Measurements from ENCODE around the gene TTF2. TPM values are rescaled to one million over a fixed set of nuclear protein-coding genes. Genes with fewer than 3 reads are reported as not detected.

Gene TTF2
- total RNA-seq, 1 donor from 2014 or later = 58.4 TPM

DNA sequence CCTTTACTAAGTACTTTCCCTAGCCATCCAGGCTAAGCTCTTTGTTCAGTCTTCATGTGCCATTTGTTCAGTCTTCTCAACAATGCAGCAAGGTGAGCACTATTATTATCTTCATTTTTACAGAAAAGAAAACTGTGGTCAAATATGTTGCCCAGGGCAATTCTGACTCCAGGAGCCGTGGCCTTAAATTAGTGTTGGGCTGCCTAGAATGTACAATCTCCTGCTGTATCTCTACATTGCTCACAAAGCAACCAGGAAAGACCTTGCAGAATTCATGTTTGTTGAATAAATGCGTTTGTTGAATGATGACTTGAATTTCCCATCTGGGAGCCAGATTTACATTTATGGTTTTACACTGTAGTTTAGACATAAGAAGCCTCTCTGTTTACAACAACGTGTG lies 44.4 kb upstream of the TTF2 start:
- TF ChIP-seq, protein P1, sequence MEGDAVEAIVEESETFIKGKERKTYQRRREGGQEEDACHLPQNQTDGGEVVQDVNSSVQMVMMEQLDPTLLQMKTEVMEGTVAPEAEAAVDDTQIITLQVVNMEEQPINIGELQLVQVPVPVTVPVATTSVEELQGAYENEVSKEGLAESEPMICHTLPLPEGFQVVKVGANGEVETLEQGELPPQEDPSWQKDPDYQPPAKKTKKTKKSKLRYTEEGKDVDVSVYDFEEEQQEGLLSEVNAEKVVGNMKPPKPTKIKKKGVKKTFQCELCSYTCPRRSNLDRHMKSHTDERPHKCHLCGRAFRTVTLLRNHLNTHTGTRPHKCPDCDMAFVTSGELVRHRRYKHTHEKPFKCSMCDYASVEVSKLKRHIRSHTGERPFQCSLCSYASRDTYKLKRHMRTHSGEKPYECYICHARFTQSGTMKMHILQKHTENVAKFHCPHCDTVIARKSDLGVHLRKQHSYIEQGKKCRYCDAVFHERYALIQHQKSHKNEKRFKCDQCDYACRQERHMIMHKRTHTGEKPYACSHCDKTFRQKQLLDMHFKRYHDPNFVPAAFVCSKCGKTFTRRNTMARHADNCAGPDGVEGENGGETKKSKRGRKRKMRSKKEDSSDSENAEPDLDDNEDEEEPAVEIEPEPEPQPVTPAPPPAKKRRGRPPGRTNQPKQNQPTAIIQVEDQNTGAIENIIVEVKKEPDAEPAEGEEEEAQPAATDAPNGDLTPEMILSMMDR (IDR thresholded peaks at IDR 0.05; ENCODE audit: unreplicated experiment) = no peak
- Mint-ChIP-seq H3K4me1 (ENCODE audit: low read depth) (peaks cover 16% of the 10 kb centered on the region), H3K4me3 (ENCODE audit: low read depth) (no peak overlapping the region), H3K36me3 (ENCODE audit: insufficient read depth) (no peaks in the 10 kb centered on the region), H3K27me3 (no peaks in the 10 kb centered on the region), H3K9me3 (ENCODE audit: low read depth) (no peaks in the 10 kb centered on the region), H3K27ac (no peak overlapping the region)
- DNase-seq (ENCODE audit: low spot score, unreplicated experiment) = no peak

DNA sequence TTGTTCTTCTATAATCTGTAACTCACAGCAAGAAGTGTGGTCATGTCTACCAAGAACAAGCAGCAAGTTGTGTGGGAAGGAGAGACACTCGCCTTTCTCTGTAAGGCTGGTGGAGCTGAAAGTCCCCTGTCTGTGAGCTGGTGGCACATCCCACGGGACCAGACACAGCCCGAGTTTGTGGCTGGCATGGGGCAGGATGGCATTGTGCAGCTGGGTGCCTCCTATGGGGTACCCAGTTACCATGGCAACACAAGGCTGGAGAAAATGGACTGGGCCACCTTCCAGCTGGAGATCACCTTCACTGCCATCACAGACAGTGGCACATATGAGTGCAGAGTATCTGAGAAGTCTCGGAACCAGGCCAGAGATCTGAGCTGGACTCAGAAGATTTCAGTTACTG lies 43.1 kb upstream of the TTF2 start:
- no peak overlapping the region for H3K27ac Mint-ChIP-seq
- peaks cover 16% of the 10 kb centered on the region for H3K4me1 Mint-ChIP-seq (ENCODE audit: low read depth)
- H3K4me3 Mint-ChIP-seq (ENCODE audit: low read depth) = no peak overlapping the region
- no peaks in the 10 kb centered on the region for H3K36me3 Mint-ChIP-seq (ENCODE audit: insufficient read depth)
- no peaks in the 10 kb centered on the region for H3K27me3 Mint-ChIP-seq
- no peak for DNase-seq (ENCODE audit: low spot score, unreplicated experiment)
- TF ChIP-seq, protein P1 (IDR thresholded peaks at IDR 0.05; ENCODE audit: unreplicated experiment) = no peak
- H3K9me3 Mint-ChIP-seq (ENCODE audit: low read depth) = no peaks in the 10 kb centered on the region

DNA sequence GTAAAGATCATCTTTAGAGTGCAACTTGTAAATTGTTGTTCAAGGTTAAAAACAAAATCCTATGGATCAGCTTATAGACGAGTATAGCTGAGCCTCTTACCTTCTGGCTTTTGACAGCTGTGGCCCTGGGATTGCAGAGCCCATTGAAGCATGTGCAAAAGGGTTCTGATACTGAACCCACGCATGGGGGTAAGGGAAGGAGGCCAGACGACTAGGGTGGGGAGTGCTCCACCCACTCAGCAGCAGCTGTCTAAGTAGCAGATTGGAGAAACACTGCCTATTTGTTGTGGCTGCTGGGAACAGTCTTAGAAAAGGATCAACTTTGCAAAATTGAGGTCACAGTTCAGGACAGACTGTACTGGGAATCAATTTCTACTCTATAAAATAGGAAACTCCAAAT lies 42.5 kb upstream of the TTF2 start:
- H3K4me3 Mint-ChIP-seq (ENCODE audit: low read depth) = no peak overlapping the region
- TF ChIP-seq, protein P1 (IDR thresholded peaks at IDR 0.05; ENCODE audit: unreplicated experiment) = no peak
- no peaks in the 10 kb centered on the region for H3K9me3 Mint-ChIP-seq (ENCODE audit: low read depth)
- DNase-seq (ENCODE audit: low spot score, unreplicated experiment) = no peak
- no peaks in the 10 kb centered on the region for H3K27me3 Mint-ChIP-seq
- H3K27ac Mint-ChIP-seq = no peak overlapping the region
- peaks cover 16% of the 10 kb centered on the region for H3K4me1 Mint-ChIP-seq (ENCODE audit: low read depth)
- no peaks in the 10 kb centered on the region for H3K36me3 Mint-ChIP-seq (ENCODE audit: insufficient read depth)

DNA sequence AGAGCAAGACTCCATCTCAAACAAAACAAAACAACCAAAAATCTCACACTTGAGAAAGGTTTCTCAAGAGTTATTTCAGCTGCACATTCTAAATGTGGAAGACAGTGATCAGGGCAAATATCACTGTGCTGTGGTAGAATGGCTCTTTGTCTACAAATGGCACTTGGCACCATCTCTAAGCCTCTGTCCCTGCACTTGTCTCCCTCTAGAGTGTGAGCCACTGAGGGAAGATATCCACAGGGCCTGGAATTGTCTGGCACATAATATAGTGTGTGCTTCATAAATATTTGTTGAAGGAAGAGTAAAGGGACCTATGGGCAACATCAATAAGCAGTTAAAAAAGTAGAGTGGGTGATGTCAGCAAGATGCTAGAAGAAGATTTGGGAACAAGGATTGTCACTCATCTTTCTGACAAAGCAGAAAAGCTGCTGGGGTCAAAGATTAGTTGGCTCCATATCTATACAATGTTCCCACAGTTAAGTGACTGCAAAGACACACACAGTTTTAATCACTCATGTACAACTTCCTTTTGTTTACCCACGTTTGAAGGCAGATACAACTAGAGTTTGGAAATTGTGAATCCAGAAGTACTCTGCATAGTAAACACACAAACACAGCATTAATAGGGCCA lies 39.5 kb upstream of the TTF2 start:
- no peaks in the 10 kb centered on the region for H3K27me3 Mint-ChIP-seq
- H3K36me3 Mint-ChIP-seq (ENCODE audit: insufficient read depth) = peaks cover 1% of the 10 kb centered on the region
- H3K9me3 Mint-ChIP-seq (ENCODE audit: low read depth) = no peaks in the 10 kb centered on the region
- TF ChIP-seq, protein P1 (IDR thresholded peaks at IDR 0.05; ENCODE audit: unreplicated experiment) = no peak
- H3K27ac Mint-ChIP-seq = no peak overlapping the region
- no peaks in the 10 kb centered on the region for H3K4me1 Mint-ChIP-seq (ENCODE audit: low read depth)
- H3K4me3 Mint-ChIP-seq (ENCODE audit: low read depth) = no peak overlapping the region
- DNase-seq (ENCODE audit: low spot score, unreplicated experiment) = no peak

DNA sequence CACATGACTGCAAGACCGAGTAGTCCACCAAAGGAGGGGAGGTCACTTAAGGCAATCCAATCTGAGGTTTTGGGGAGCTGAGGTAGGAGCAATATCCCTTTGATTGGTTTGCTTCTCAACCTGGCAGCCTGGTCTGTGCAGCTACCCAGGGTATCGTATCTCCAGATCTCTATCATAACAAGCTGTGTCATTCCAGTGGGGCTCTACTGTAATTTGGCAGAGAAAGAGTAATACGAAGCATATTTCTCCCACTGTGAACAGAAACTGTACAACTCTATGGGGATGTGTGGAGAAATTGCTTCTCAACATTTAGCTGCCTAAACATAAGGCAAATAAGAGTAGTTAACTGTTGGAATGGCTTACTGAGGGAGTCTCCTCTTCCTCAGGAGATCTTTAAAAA lies 38.0 kb upstream of the TTF2 start:
- peaks cover 1% of the 10 kb centered on the region for H3K36me3 Mint-ChIP-seq (ENCODE audit: insufficient read depth)
- no peak overlapping the region for H3K4me3 Mint-ChIP-seq (ENCODE audit: low read depth)
- no peaks in the 10 kb centered on the region for H3K4me1 Mint-ChIP-seq (ENCODE audit: low read depth)
- no peak overlapping the region for H3K27ac Mint-ChIP-seq
- no peaks in the 10 kb centered on the region for H3K9me3 Mint-ChIP-seq (ENCODE audit: low read depth)
- no peaks in the 10 kb centered on the region for H3K27me3 Mint-ChIP-seq
- TF ChIP-seq, protein P1 (IDR thresholded peaks at IDR 0.05; ENCODE audit: unreplicated experiment) = no peak
- DNase-seq (ENCODE audit: low spot score, unreplicated experiment) = no peak
